Endothelial cell of umbilical vein (primary cell): ENCODE data around the gene HS6ST2. TPM values are rescaled to one million over a fixed set of nuclear protein-coding genes. Genes with fewer than 3 reads are reported as not detected.
"Not testable (repeated sequence)": the region's sequence is repeated elsewhere in the genome, so short reads cannot be mapped to it uniquely, and the experiment has no call there.

Experiments used
- BruUV-seq: library from RNA; stranded (reverse); fragments of 400-500 nt; replicated peaks from 2 replicates; lab custom pipeline; 2021; lab: Mats Ljungman, UMichigan
- CTCF ChIA-PET: fragments of 300-600, 350-600 bp; sonication (Branson Sonifier 250); formaldehyde crosslinking; loops from one replicate; lab custom pipeline; 2021; ENCODE audit warnings: antibody characterized with exemption, inconsistent platforms; lab: Charles Lee
- POLR2A ChIA-PET: fragments of 300-600, 350-600 bp; sonication (Branson Sonifier 250); formaldehyde crosslinking; loops from one replicate; lab custom pipeline; 2021; ENCODE audit warnings: antibody characterized with exemption, inconsistent platforms; lab: Charles Lee
- DNase-seq: peaks from one replicate; pipeline ENCODE4 v3.0.0-alpha.2; 2011; ENCODE audit warnings: low read depth, low spot score
- FAIRE-seq: peaks from 2 replicates; lab custom pipeline; 2011; peaks lifted over from hg19 to GRCh38; lab: Jason Lieb, UNC
- H2AFZ ChIP-seq: 2 replicates; pipeline ENCODE4 v1.6.0; 2012; ENCODE audit warnings: low read depth, low read length, control low read depth, inconsistent platforms
- H3K27ac ChIP-seq: 2 replicates; pipeline ENCODE4 v1.5.1; 2011; ENCODE audit warnings: low read depth, mild to moderate bottlenecking, control low read depth, low read length, moderate library complexity; ENCODE audit not compliant: insufficient read depth
- H3K27me3 ChIP-seq, 2 experiments: 2 replicates each; pipeline versions ENCODE4 v1.6.0 to v1.6.1; 2011; ENCODE audit warnings: low read length in 2 of 2, mixed read lengths in 1 of 2; ENCODE audit not compliant: control insufficient read depth in 2 of 2, insufficient read depth in 2 of 2
- H3K36me3 ChIP-seq, 2 experiments: 2 replicates in 1 of 2; 3 replicates in 1 of 2; pipeline ENCODE4 v1.5.1; 2011; ENCODE audit warnings: low read length in 2 of 2, mild to moderate bottlenecking in 1 of 2, moderate library complexity in 1 of 2; ENCODE audit not compliant: control insufficient read depth in 2 of 2, insufficient read depth in 2 of 2; ENCODE audit errors: extremely low read depth in 1 of 2
- H3K4me1 ChIP-seq: 3 replicates; pipeline ENCODE4 v1.5.1; 2011; ENCODE audit warnings: mild to moderate bottlenecking, low read length; ENCODE audit not compliant: control insufficient read depth, insufficient read depth; ENCODE audit errors: extremely low read depth
- H3K4me2 ChIP-seq: 2 replicates; pipeline ENCODE4 v1.6.1; 2011; ENCODE audit warnings: low read length, control low read depth, mixed read lengths; ENCODE audit not compliant: insufficient read depth
- H3K4me3 ChIP-seq, 3 experiments: fragments of 200-600 bp in 1 of 3; sonication (generic), shearing (Covaris generic) in 1 of 3; replicated peaks in 1 of 3; 2 replicates each; pipeline ENCODE4 v1.5.1; 2011 to 2016; ENCODE audit warnings: control low read depth in 3 of 3, low read length in 3 of 3, mild to moderate bottlenecking in 2 of 3, inconsistent platforms in 1 of 3, low read depth in 1 of 3, moderate library complexity in 1 of 3; ENCODE audit not compliant: insufficient read depth in 1 of 3
- H3K79me2 ChIP-seq: 2 replicates; pipeline ENCODE4 v1.6.0; 2012; ENCODE audit warnings: low read length, inconsistent platforms; ENCODE audit not compliant: control insufficient read depth, insufficient read depth
- H3K9ac ChIP-seq: replicated peaks from 2 replicates; pipeline ENCODE3; 2011; ENCODE audit warnings: low read length, control low read depth; ENCODE audit not compliant: insufficient read depth; ENCODE audit errors: extremely low read depth
- H3K9me1 ChIP-seq: replicated peaks from 3 replicates; pipeline ENCODE4 v1.6.0; 2011; ENCODE audit warnings: mild to moderate bottlenecking, low read length; ENCODE audit not compliant: control insufficient read depth, insufficient read depth; ENCODE audit errors: extremely low read depth
- H3K9me3 ChIP-seq: replicated peaks from 2 replicates; pipeline ENCODE4 v1.5.1; 2012; ENCODE audit warnings: low read length, inconsistent platforms; ENCODE audit not compliant: control insufficient read depth, insufficient read depth
- H4K20me1 ChIP-seq: replicated peaks from 2 replicates; pipeline ENCODE3; 2011; ENCODE audit warnings: mild to moderate bottlenecking, low read length; ENCODE audit not compliant: control insufficient read depth, insufficient read depth; ENCODE audit errors: extremely low read depth
- CTCF ChIP-seq, 2 donors: IDR thresholded peaks; 1 replicate in 1 of 2; 2 replicates in 1 of 2; pipeline ENCODE4 v1.5.1; 2011; ENCODE audit warnings: low read length in 2 of 2, mild to moderate bottlenecking in 2 of 2, moderate library complexity in 2 of 2, control low read depth in 1 of 2, inconsistent platforms in 1 of 2, low read depth in 1 of 2; ENCODE audit not compliant: insufficient read depth in 1 of 2; ENCODE audit errors: extremely low read depth in 1 of 2
- EZH2 ChIP-seq: IDR thresholded peaks from 2 replicates; pipeline ENCODE4 v1.6.1; 2012; ENCODE audit warnings: borderline replicate concordance, low read depth, mild to moderate bottlenecking, moderate library complexity, low read length, inconsistent platforms; ENCODE audit not compliant: severe bottlenecking
- FOS ChIP-seq: IDR thresholded peaks from 2 replicates; pipeline ENCODE4 v1.6.1; 2011; ENCODE audit warnings: mild to moderate bottlenecking, low read length, moderate library complexity, borderline replicate concordance; ENCODE audit not compliant: insufficient read depth
- GATA2 ChIP-seq: IDR thresholded peaks from 2 replicates; pipeline ENCODE4 v1.7.0; 2011; ENCODE audit warnings: low read depth, mild to moderate bottlenecking, moderate library complexity, mixed read lengths, low read length; ENCODE audit not compliant: insufficient read length, insufficient read depth
- JUN ChIP-seq: IDR thresholded peaks from 2 replicates; pipeline ENCODE4 v1.6.1; 2011; ENCODE audit warnings: borderline replicate concordance, low read depth; ENCODE audit not compliant: insufficient read length, insufficient read depth
- MAX ChIP-seq: IDR thresholded peaks from 2 replicates; pipeline ENCODE4 v1.6.1; 2011; ENCODE audit not compliant: insufficient read depth, insufficient read length
- MYC ChIP-seq: IDR thresholded peaks from one replicate; pipeline ENCODE4 v1.6.1; 2011; ENCODE audit warnings: mild to moderate bottlenecking, low read depth, low read length
- POLR2A ChIP-seq: IDR thresholded peaks from 2 replicates; pipeline ENCODE4 v1.6.1; 2012; ENCODE audit warnings: low read depth, mild to moderate bottlenecking, control low read depth, low read length
- POLR2AphosphoS5 ChIP-seq: IDR thresholded peaks from 2 replicates; pipeline ENCODE4 v1.6.1; 2012; ENCODE audit warnings: low read depth, mild to moderate bottlenecking, control low read depth, low read length, moderate library complexity; ENCODE audit not compliant: insufficient read depth
- dilution Hi-C: fragments of 300-500 bp; cut with MboI; formaldehyde crosslinking; loops from one replicate; pipeline ENCODE4 v1.15.0; 2019; ENCODE audit warnings: low sequenced_read_pairs; ENCODE audit not compliant: extremely low pct_ligation_motif_present
- intact Hi-C: fragments of 100-400 bp; cut with micrococcal nuclease; formaldehyde crosslinking; loops from one replicate; pipeline ENCODE4 v1.10.0; 2022
- polyA plus RNA-seq, 4 experiments: library from polyadenylated mRNA; depleted of rRNA in 3 of 4; stranded (reverse) in 3 of 4; unstranded in 1 of 4; fragments of >200 nt; gene quantifications; 2 replicates each; pipeline versions ENCODE4 v1.2.1 to v1.2.3, GENCODE V29; 2011 to 2012; ENCODE audit warnings: missing spikeins in 1 of 4
- total RNA-seq: library from RNA; stranded (reverse); gene quantifications from 2 replicates; pipeline ENCODE4 v1.2.3, GENCODE V29; 2021

HS6ST2 gene
- total and polyA plus RNA-seq, 2 donors (not counting 3 experiments of a cell fraction or from before 2014, with no cell fraction given) = 0.49 to 0.84 TPM

GRCh38 chrX:132883358-132883915, 75.0 kb downstream of the HS6ST2 start:
- H3K4me2 ChIP-seq = no peak overlapping the region
- BruUV-seq = no TSS peak
- no peak overlapping the region for H3K4me3 ChIP-seq
- FAIRE-seq = no peak
- no peak overlapping the region for H3K27ac ChIP-seq
- H3K9me1 ChIP-seq = no peaks in the 10 kb centered on the region
- no peaks in the 10 kb centered on the region for H4K20me1 ChIP-seq
- H3K79me2 ChIP-seq = no peaks in the 10 kb centered on the region
- CTCF ChIA-PET = no interaction called here
- H3K36me3 ChIP-seq = no peaks in the 10 kb centered on the region
- H2AFZ ChIP-seq = no peak overlapping the region
- H3K9ac ChIP-seq = no peak overlapping the region
- dilution Hi-C loops (no loop called here), intact Hi-C loops (no loop called here)
- TF ChIP-seq JUN (no peak), EZH2 (no peak), MYC (no peak), GATA2 (no peak), MAX (no peak), POLR2AphosphoS5 (no peak), POLR2A (no peak), CTCF (IDR thresholded peaks at IDR 0.05; ENCODE audit: extremely low read depth in 1 of 2, insufficient read depth in 1 of 2, low read depth in 1 of 2, low read length in 2 of 2) (no peak), FOS (no peak)
- H3K9me3 ChIP-seq = no peaks in the 10 kb centered on the region
- DNase-seq = no peak
- H3K4me1 ChIP-seq = no peaks in the 10 kb centered on the region
- POLR2A ChIA-PET = no interaction called here
- no peaks in the 10 kb centered on the region for H3K27me3 ChIP-seq

DNA sequence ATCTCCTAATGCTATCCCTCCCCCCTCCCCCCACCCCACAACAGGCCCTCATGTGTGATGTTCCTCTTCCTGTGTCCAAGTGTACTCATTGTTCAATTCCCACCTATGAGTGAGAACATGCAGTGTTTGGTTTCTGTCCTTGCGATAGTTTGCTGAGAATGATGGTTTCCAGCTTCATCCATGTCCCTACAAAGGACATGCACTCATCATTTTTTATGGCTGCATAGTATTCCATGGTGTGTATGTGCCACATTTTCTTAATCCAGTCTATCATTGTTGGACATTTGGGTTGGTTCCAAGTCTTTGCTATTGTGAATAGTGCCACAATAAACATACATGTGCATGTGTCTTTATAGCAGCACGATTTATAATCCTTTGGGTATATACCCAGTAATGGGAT, 77.7 kb downstream of the HS6ST2 start:
- DNase-seq, BruUV-seq, H3K9ac ChIP-seq, H3K27me3 ChIP-seq, H3K4me1 ChIP-seq, H3K27ac ChIP-seq, H3K9me1 ChIP-seq, H3K36me3 ChIP-seq, POLR2A ChIA-PET, CTCF ChIA-PET, H3K4me2 ChIP-seq, FAIRE-seq, H4K20me1 ChIP-seq, intact Hi-C loops, H3K9me3 ChIP-seq, dilution Hi-C loops, H3K4me3 ChIP-seq, H3K79me2 ChIP-seq, H2AFZ ChIP-seq: not testable (repeated sequence)
